ENCODE data around the gene WNT11.

WNT11 gene

DNA sequence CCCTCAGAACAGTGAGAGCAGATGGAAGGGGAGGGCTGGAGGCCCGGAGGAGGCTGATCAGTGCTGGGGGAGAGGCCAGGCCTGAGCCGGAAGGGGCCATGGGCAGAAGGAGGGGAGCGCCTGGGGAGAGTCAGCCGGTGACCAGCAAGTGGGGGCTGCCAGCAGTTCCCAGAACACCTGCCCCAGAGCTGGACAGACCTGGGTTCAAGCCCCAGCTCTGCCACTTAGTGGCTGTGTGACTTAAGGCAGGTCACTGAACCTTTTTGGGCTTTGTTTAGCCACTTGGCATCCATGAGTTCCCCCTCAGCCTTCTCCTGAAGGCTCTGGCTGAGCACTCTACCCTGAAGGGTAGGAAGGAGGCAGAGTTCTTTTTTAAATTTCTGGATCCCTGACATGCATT is 17.4 kb downstream of the WNT11 start:
- in situ Hi-C loops (cut with HindIII; ENCODE audit: low sequenced_read_pairs): no loop called here
- no peak overlapping the region for H3K4me3 ChIP-seq (ENCODE audit: low read depth, low read length)
- no peak for DNase-seq (ENCODE audit: low read depth, low spot score)
- TF ChIP-seq, protein P1, sequence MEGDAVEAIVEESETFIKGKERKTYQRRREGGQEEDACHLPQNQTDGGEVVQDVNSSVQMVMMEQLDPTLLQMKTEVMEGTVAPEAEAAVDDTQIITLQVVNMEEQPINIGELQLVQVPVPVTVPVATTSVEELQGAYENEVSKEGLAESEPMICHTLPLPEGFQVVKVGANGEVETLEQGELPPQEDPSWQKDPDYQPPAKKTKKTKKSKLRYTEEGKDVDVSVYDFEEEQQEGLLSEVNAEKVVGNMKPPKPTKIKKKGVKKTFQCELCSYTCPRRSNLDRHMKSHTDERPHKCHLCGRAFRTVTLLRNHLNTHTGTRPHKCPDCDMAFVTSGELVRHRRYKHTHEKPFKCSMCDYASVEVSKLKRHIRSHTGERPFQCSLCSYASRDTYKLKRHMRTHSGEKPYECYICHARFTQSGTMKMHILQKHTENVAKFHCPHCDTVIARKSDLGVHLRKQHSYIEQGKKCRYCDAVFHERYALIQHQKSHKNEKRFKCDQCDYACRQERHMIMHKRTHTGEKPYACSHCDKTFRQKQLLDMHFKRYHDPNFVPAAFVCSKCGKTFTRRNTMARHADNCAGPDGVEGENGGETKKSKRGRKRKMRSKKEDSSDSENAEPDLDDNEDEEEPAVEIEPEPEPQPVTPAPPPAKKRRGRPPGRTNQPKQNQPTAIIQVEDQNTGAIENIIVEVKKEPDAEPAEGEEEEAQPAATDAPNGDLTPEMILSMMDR (IDR thresholded peaks at IDR 0.05; ENCODE audit: low read depth, low read length): no peak

DNA sequence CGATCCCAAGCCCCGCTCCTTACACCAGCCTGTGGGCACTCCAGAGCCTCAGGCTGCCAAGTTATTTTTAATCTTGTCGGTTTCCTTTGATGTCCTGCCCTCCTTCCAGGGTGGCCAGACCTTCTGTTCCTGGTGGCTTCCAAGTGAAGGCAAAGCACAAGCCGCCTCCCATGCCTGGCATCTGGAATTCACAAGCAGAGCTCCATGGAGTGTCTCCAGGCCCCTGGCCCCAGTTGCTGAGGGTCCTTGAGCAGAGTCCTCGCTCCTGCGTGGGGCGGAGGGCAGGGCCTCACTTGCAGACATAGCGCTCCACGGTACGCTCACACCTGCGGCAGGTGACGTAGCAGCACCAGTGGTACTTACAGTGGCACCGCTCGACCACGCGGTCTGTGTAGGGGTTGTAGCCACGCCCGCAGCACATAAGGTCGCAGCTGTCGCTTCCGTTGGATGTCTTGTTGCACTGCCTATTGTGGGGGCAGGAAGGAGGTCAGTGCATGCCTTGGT is 19.5 kb downstream of the WNT11 start:
- TF ChIP-seq, protein P1 (IDR thresholded peaks at IDR 0.05; ENCODE audit: low read depth, low read length): no peak
- H3K4me3 ChIP-seq (ENCODE audit: low read depth, low read length): no peak overlapping the region
- in situ Hi-C loops (cut with HindIII; ENCODE audit: low sequenced_read_pairs): no loop called here
- no peak for DNase-seq (ENCODE audit: low read depth, low spot score)

DNA sequence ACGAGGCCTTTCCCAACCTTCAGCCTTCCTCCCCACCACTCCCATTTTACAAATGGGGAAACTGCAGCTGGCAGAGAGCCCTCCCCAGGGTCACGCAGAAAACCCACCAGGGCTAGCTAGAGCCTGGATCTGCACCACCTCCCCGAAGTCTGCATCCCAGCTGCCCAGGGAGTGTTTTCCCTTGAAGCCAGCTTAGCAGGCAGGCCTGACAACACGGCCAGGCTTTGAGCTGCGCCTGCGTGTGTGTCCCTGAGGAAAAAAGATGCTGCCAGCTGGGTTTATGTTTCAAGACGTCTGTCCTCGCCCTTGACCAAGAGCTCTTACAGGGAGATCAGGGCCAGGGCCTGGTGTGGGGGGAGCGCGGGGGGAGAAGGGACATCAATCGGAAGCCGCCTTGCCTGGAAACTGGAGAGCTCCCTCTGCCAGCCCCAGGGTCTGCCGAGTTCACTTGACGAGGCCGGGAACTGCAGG is 20.3 kb downstream of the WNT11 start:
- no peak overlapping the region for H3K4me3 ChIP-seq (ENCODE audit: low read depth, low read length)
- TF ChIP-seq, protein P1 (IDR thresholded peaks at IDR 0.05; ENCODE audit: low read depth, low read length): no peak
- in situ Hi-C loops (cut with HindIII; ENCODE audit: low sequenced_read_pairs): no loop called here
- peak; percentile 3 for DNase-seq (ENCODE audit: low read depth, low spot score)

DNA sequence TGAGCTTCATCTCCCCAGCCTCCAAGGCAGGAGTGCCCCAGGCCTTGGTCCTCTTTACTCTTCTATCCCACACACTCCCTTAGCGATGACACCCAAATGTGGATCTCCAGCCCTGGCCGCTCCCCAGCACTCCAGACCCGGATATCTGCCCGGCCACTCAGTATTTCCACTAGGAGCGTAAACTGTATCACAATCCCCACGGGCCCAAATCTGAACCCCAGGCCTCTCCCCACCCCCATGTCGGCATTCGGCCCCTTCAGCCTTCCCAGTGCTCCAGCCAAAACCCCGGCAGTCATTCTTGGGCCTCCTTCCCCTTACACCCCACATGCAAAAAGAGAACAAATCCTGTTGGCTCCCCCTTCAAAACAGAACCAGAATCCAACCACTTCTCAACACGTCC is 20.8 kb downstream of the WNT11 start:
- DNase-seq (ENCODE audit: low read depth, low spot score): no peak
- in situ Hi-C loops (cut with HindIII; ENCODE audit: low sequenced_read_pairs): no loop called here

DNA sequence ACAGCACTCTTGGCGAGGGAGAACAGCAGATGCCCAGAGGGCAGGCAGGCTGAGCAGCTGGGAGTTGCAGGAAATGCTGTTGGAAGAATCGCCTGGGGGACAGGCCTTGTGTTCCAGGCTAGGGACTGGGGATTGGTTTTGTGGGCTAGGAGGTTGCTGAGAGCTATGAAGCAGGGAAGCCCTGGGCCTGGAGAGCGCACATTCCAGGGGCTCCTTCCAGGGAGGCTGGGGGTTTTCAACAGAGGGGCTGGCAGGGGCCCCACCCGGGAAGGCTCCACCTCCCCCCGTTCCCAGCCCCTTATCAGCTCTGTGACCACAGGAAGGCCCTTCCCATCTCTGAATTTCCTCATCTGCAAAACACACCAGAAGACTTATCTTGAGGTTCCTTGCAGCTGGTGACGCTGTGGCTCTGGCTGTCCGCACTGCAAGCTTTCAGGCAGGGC is 21.7 kb downstream of the WNT11 start:
- in situ Hi-C loops (cut with HindIII; ENCODE audit: low sequenced_read_pairs): no loop called here

More for the DNA sequence above, 20.8 kb downstream of the WNT11 start:
- TF ChIP-seq, protein P1 (IDR thresholded peaks at IDR 0.05; ENCODE audit: low read depth, low read length): no peak
- no peak overlapping the region for H3K4me3 ChIP-seq (ENCODE audit: low read depth, low read length)

DNA sequence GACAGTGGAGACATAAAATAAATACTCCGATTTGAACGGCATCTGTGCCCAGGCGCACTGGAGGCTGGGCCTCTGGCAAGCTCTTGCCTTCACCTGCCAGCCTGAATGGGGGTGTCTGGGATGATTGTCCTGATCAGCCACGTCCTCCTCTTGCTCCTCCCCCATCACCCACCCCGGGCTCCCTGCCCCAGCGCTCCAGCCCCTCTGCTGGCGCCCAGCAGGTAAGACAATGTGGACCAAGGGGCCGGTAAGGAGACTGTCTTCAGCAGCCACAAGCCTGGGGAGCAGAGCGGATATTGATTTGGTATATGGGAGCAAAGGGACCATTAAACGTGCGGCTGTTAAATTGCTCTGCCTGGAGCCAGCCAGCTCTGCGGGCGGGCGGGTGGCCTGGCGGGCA is 24.9 kb downstream of the WNT11 start:
- no peak overlapping the region for H3K4me3 ChIP-seq (ENCODE audit: low read depth, low read length)
- no peak for DNase-seq (ENCODE audit: low read depth, low spot score)
- in situ Hi-C loops (cut with HindIII; ENCODE audit: low sequenced_read_pairs): no loop called here
- TF ChIP-seq, protein P1 (IDR thresholded peaks at IDR 0.05; ENCODE audit: low read depth, low read length): no peak

More for the DNA sequence above, 21.7 kb downstream of the WNT11 start:
- TF ChIP-seq, protein P1 (IDR thresholded peaks at IDR 0.05; ENCODE audit: low read depth, low read length): no peak
- no peak overlapping the region for H3K4me3 ChIP-seq (ENCODE audit: low read depth, low read length)
- no peak for DNase-seq (ENCODE audit: low read depth, low spot score)

All from astrocyte of the spinal cord (primary cell).